IMR-90 (cell line): Measurements from ENCODE around the gene HYAL1. TPM values are rescaled to one million over a fixed set of nuclear protein-coding genes. Genes with fewer than 3 reads are reported as not detected.

ENCODE experiments used
- ATAC-seq: fragments of 200-7000 bp; cut with Tn5 transposase; 2 replicates; pipeline ENCODE4 v1.9.1; 2020; ENCODE audit warnings: low read depth, mild to moderate bottlenecking, moderate library complexity
- BruUV-seq: library from RNA; stranded (reverse); fragments of 400-500 nt; replicated peaks from 2 replicates; lab custom pipeline; 2021; lab: Mats Ljungman, UMichigan
- CTCF ChIA-PET: fragments of 300-600 bp; formaldehyde crosslinking; extraction: SDS; loops from one replicate; lab custom pipeline; 2021; ENCODE audit warnings: antibody characterized with exemption; lab: Yijun Ruan, JAX
- POLR2A ChIA-PET: fragments of 300-600 bp; sonication (Branson Sonifier 250); formaldehyde crosslinking; loops from one replicate; lab custom pipeline; 2022; ENCODE audit warnings: antibody characterized with exemption; ENCODE audit not compliant: unreplicated experiment; lab: Charles Lee
- DNase-seq: peaks from one replicate; pipeline ENCODE4 v3.0.0; 2013
- H2AFZ ChIP-seq: replicated peaks from 2 replicates; pipeline ENCODE3; 2013; ENCODE audit warnings: low read length, mild to moderate bottlenecking; ENCODE audit not compliant: poor library complexity
- H2AK5ac ChIP-seq: 2 replicates; pipeline ENCODE4 v1.6.1; 2013; ENCODE audit warnings: low read depth, low read length, inconsistent platforms
- H2AK9ac ChIP-seq: replicated peaks from 2 replicates; pipeline ENCODE3; 2013; ENCODE audit warnings: mild to moderate bottlenecking, low read depth, low read length, moderate library complexity; ENCODE audit not compliant: poor library complexity
- H2BK120ac ChIP-seq: 2 replicates; pipeline ENCODE4 v1.6.1; 2013; ENCODE audit warnings: low read depth, low read length, inconsistent platforms
- H2BK15ac ChIP-seq: 3 replicates; pipeline ENCODE4 v1.6.1; 2013; ENCODE audit warnings: low read depth, low read length, inconsistent platforms
- H2BK20ac ChIP-seq: 2 replicates; pipeline ENCODE4 v1.6.1; 2013; ENCODE audit warnings: low read depth, mild to moderate bottlenecking, inconsistent platforms, low read length, moderate library complexity
- H2BK5ac ChIP-seq: 2 replicates; pipeline ENCODE4 v1.6.1; 2013; ENCODE audit warnings: mild to moderate bottlenecking, low read depth, low read length, inconsistent platforms; ENCODE audit not compliant: poor library complexity, severe bottlenecking
- H3K14ac ChIP-seq: replicated peaks from 2 replicates; pipeline ENCODE4 v1.6.1; 2013; ENCODE audit warnings: low read depth, low read length, inconsistent platforms
- H3K18ac ChIP-seq: 2 replicates; pipeline ENCODE4 v1.6.1; 2013; ENCODE audit warnings: low read depth, low read length, control low read depth
- H3K23ac ChIP-seq: 2 replicates; pipeline ENCODE4 v1.6.1; 2013; ENCODE audit warnings: low read depth, low read length, inconsistent platforms
- H3K27ac ChIP-seq: 2 replicates; pipeline ENCODE4 v1.5.1; 2013; ENCODE audit warnings: mild to moderate bottlenecking, control low read depth, low read length; ENCODE audit not compliant: insufficient read depth
- H3K27me3 ChIP-seq: 2 replicates; pipeline ENCODE4 v1.6.1; 2013; ENCODE audit warnings: low read length; ENCODE audit not compliant: control insufficient read depth, insufficient read depth
- H3K36me3 ChIP-seq: 2 replicates; pipeline ENCODE4 v1.6.1; 2013; ENCODE audit warnings: low read length, mixed read lengths; ENCODE audit not compliant: control insufficient read depth, insufficient read depth
- H3K4ac ChIP-seq: 2 replicates; pipeline ENCODE4 v1.6.1; 2013; ENCODE audit warnings: low read depth, low read length, inconsistent platforms
- H3K4me1 ChIP-seq: 2 replicates; pipeline ENCODE4 v1.6.1; 2013; ENCODE audit warnings: low read length, mixed read lengths; ENCODE audit not compliant: control insufficient read depth, insufficient read depth
- H3K4me2 ChIP-seq: 2 replicates; pipeline ENCODE4 v1.6.1; 2013; ENCODE audit warnings: low read depth, mild to moderate bottlenecking, control low read depth, low read length, moderate library complexity
- H3K4me3 ChIP-seq: 2 replicates; pipeline ENCODE4 v1.5.1; 2013; ENCODE audit warnings: low read depth, mild to moderate bottlenecking, control low read depth, low read length, moderate library complexity; ENCODE audit not compliant: insufficient read depth
- H3K56ac ChIP-seq: 2 replicates; pipeline ENCODE4 v1.6.1; 2013; ENCODE audit warnings: low read length, inconsistent platforms; ENCODE audit not compliant: insufficient read depth; ENCODE audit errors: extremely low read depth
- H3K79me1 ChIP-seq, 2 experiments: 2 replicates each; pipeline ENCODE4 v1.6.1; 2013; ENCODE audit warnings: low read length in 2 of 2, inconsistent platforms in 1 of 2, low read depth in 1 of 2
- H3K9ac ChIP-seq: 2 replicates; pipeline ENCODE4 v1.6.1; 2013; ENCODE audit warnings: low read depth, low read length, control low read depth
- H3K9me1 ChIP-seq: 2 replicates; pipeline ENCODE4 v1.6.1; 2013; ENCODE audit warnings: low read length, inconsistent platforms; ENCODE audit not compliant: insufficient read depth
- H3K9me3 ChIP-seq: 2 replicates; pipeline ENCODE4 v1.6.1; 2013; ENCODE audit warnings: low read length; ENCODE audit not compliant: control insufficient read depth, insufficient read depth
- H4K20me1 ChIP-seq: 2 replicates; pipeline ENCODE4 v1.6.1; 2013; ENCODE audit warnings: low read length, inconsistent platforms; ENCODE audit not compliant: insufficient read depth
- H4K5ac ChIP-seq: 2 replicates; pipeline ENCODE4 v1.6.1; 2013; ENCODE audit warnings: mild to moderate bottlenecking, low read depth, low read length, control low read depth
- H4K8ac ChIP-seq, 2 experiments: 2 replicates each; pipeline ENCODE4 v1.6.1; 2013; ENCODE audit warnings: low read depth in 2 of 2, low read length in 2 of 2, control low read depth in 1 of 2, inconsistent platforms in 1 of 2
- H4K91ac ChIP-seq: 2 replicates; pipeline ENCODE4 v1.6.1; 2013; ENCODE audit warnings: low read depth, low read length, inconsistent platforms; ENCODE audit not compliant: insufficient read depth
- CEBPB ChIP-seq: IDR thresholded peaks from 2 replicates; pipeline ENCODE4 v1.6.1; 2012; ENCODE audit warnings: low read depth, low read length, improper control_type of control experiment
- MAFK ChIP-seq: IDR thresholded peaks from 2 replicates; pipeline ENCODE4 v1.6.1; 2012; ENCODE audit warnings: low read depth, low read length, improper control_type of control experiment
- MAZ ChIP-seq: IDR thresholded peaks from 2 replicates; pipeline ENCODE4 v1.6.1; 2012; ENCODE audit warnings: low read depth, mild to moderate bottlenecking, low read length, improper control_type of control experiment, moderate library complexity, borderline replicate concordance
- POLR2A ChIP-seq: IDR thresholded peaks from 2 replicates; pipeline ENCODE4 v1.6.1; 2012; ENCODE audit warnings: mild to moderate bottlenecking, low read depth, low read length
- WGBS, 2 experiments: methylation state at CpG; one replicate each; pipeline versions ENCODE4 v1.1.5 to v1.1.7; 2013; ENCODE audit warnings: missing lambda C conversion rate in 2 of 2; ENCODE audit not compliant: insufficient read length in 1 of 2; ENCODE audit errors: extremely low coverage in 2 of 2; 5-methylcytosine and 5-hydroxymethylcytosine counted together
- dilution Hi-C: fragments of 300-500 bp; cut with HindIII; formaldehyde crosslinking; loops from one replicate; pipeline ENCODE4 v1.14.3; 2018; ENCODE audit warnings: low sequenced_read_pairs; ENCODE audit not compliant: unreplicated experiment
- in situ Hi-C: fragments of 300-500 bp; cut with MboI; formaldehyde crosslinking; loops from 3 replicates; pipeline ENCODE4 v1.14.3; 2019; ENCODE audit warnings: low sequenced_read_pairs, inconsistent platforms, mixed read lengths
- intact Hi-C: fragments of 100-400 bp; cut with micrococcal nuclease; formaldehyde crosslinking; loops from 2 replicates; pipeline ENCODE4 v1.10.0; 2022
- polyA plus RNA-seq, 3 experiments: library from polyadenylated mRNA; depleted of rRNA; stranded (reverse); fragments of >200 nt; gene quantifications; 2 replicates each; pipeline ENCODE4 v1.2.3, GENCODE V29; 2012; ENCODE audit warnings: low replicate concordance in 1 of 3
- total RNA-seq: library from RNA; depleted of rRNA; stranded (reverse); fragments of >200 nt; gene quantifications from 2 replicates; pipeline ENCODE4 v1.2.3, GENCODE V29; 2012
- TF ChIP-seq, protein P1 (sequence below): conservative IDR thresholded peaks from 2 replicates; pipeline ENCODE4 v1.5.1; 2012; ENCODE audit warnings: mild to moderate bottlenecking, low read depth, low read length, improper control_type of control experiment

Gene HYAL1
- total and polyA plus RNA-seq, 2 of the 4 experiments (the other 2 are of a cell fraction) = 0.32 to 0.36 TPM

- Histone ChIP-seq H3K9ac (peak overlapping the region; percentile 76; the same call in 1 of the 2 replicates), H4K91ac (peak overlapping the region; percentile 97), H3K4ac (peak overlapping the region; percentile 93), H2BK5ac (peak overlapping the region; percentile 32), H3K27ac (peak overlapping the region; percentile 90; the same call in 1 of the 2 replicates), H2BK15ac (no peak overlapping the region), H3K9me3 (no peaks in the 10 kb centered on the region), H2AFZ (no peak overlapping the region), H2BK20ac (no peak overlapping the region), H4K5ac (0 out of 2 replicates have a peak overlapping the region, but pooled peaks have one; percentile 28), H3K4me3 (no peak overlapping the region), H3K56ac (no peak overlapping the region), H3K9me1 (peaks cover 24% of the 10 kb centered on the region), H2AK9ac (peak overlapping the region; percentile 17), H3K23ac (peak overlapping the region; percentile 97; the same call in 1 of the 2 replicates), H3K79me1 (peaks cover 14 to 62% of the 10 kb centered on the region in 2 experiments), H4K8ac (peak overlapping the region in 1 of 2 experiments; percentile 92; a peak in 2 of 4 replicates), H3K36me3 (peaks cover 18% of the 10 kb centered on the region), H3K4me1 (peaks cover 42% of the 10 kb centered on the region), H3K4me2 (no peak overlapping the region), H4K20me1 (peaks cover 9% of the 10 kb centered on the region; the same call in 1 of the 2 replicates), H3K18ac (no peak overlapping the region), H3K27me3 (no peaks in the 10 kb centered on the region), H2AK5ac (peak overlapping the region; percentile 70), H2BK120ac (peak overlapping the region; percentile 26; the same call in 1 of the 2 replicates), H3K14ac (0 out of 2 replicates have a peak overlapping the region, but pooled peaks have one; percentile 10)
- no TSS peak for BruUV-seq
- TF ChIP-seq MAZ (no peak), CEBPB (no peak), POLR2A (no peak), MAFK (no peak)
- TF ChIP-seq, protein P1, sequence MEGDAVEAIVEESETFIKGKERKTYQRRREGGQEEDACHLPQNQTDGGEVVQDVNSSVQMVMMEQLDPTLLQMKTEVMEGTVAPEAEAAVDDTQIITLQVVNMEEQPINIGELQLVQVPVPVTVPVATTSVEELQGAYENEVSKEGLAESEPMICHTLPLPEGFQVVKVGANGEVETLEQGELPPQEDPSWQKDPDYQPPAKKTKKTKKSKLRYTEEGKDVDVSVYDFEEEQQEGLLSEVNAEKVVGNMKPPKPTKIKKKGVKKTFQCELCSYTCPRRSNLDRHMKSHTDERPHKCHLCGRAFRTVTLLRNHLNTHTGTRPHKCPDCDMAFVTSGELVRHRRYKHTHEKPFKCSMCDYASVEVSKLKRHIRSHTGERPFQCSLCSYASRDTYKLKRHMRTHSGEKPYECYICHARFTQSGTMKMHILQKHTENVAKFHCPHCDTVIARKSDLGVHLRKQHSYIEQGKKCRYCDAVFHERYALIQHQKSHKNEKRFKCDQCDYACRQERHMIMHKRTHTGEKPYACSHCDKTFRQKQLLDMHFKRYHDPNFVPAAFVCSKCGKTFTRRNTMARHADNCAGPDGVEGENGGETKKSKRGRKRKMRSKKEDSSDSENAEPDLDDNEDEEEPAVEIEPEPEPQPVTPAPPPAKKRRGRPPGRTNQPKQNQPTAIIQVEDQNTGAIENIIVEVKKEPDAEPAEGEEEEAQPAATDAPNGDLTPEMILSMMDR = no peak
- in situ Hi-C loops = no loop called here
- ATAC-seq (no peak), DNase-seq (no peak)
- dilution Hi-C loops = no loop called here
- intact Hi-C loops = loop anchor here (5.0 kb wide), 1 partner anchor 61 kb away; the partner anchor contains the start of gene HYAL2
- CTCF ChIA-PET = no interaction called here
- WGBS, 2 experiments = no CpG with 5 or more reads among the region's 2 CpGs
- POLR2A ChIA-PET = no interaction called here
These were observed 41.9 kb downstream of the HYAL1 start for GRCh38 chr3:50261505-50261904.
